ENCODE measurements around the gene DUS3L. TPM values are rescaled to one million over a fixed set of nuclear protein-coding genes. Genes with fewer than 3 reads are reported as not detected.

Gene DUS3L
- 10 to 100 TPM; 69.6 to 74.5 TPM for total RNA-seq

GRCh38 chr19:5790559-5791520 lies at the start of gene DUS3L:
Gene DUS3L (minus strand): TSS chr19:5791163. CDS start chr19:5791141, 22 bp downstream.
- ATAC-seq (peak; percentile 96), DNase-seq (peak; percentile 99)
- intact Hi-C loops (cut with micrococcal nuclease) = loop anchor here (5.0 to 10.0 kb wide), 2 partner anchors 96 to 186 kb away; partner anchors contain the start of genes RANBP3 and RPL36
- no peak for TF ChIP-seq CTCF (IDR thresholded peaks at IDR 0.05)
- no peaks in the 10 kb centered on the region for H3K9me3 Mint-ChIP-seq
- H3K36me3 Mint-ChIP-seq (ENCODE audit: low read depth) = peaks cover 36% of the 10 kb centered on the region
- peak within 1 kb of the TSS; percentile 100 for H3K4me3 Mint-ChIP-seq
- ChIA-PET CTCF (interaction anchor here (0.7 to 3.3 kb wide), 3 partner anchors 13 to 101 kb away, joined by 3 to 16 read pairs (median 4); partner anchors contain the start of gene NRTN), POLR2A (interaction anchor here (0.7 to 4.0 kb wide), 13 partner anchors 8 to 321 kb away, joined by 3 to 31 read pairs (median 5); partner anchors contain the start of genes CATSPERD, LONP1, NDUFA11 and RPL36)
- peak within 1 kb of the TSS; percentile 100 for H3K27ac Mint-ChIP-seq
- peaks cover 17% of the 10 kb centered on the region for H3K4me1 Mint-ChIP-seq (ENCODE audit: low read depth)
- no peaks in the 10 kb centered on the region for H3K27me3 Mint-ChIP-seq

- Mint-ChIP-seq H3K36me3 (ENCODE audit: low read depth) (no peaks in the 10 kb centered on the region), H3K27ac (no peak within 1 kb of the TSS), H3K9me3 (no peaks in the 10 kb centered on the region), H3K4me1 (ENCODE audit: low read depth) (peaks cover 5% of the 10 kb centered on the region), H3K27me3 (peaks cover 1% of the 10 kb centered on the region), H3K4me3 (no peak within 1 kb of the TSS)
- no peak for DNase-seq
- ChIA-PET CTCF (interaction anchor here (0.8 to 2.7 kb wide), 2 partner anchors 35 to 179 kb away, joined by 3 to 12 read pairs; no protein-coding TSS in a partner anchor), POLR2A (interaction anchor here (0.7 to 2.1 kb wide), 2 partner anchors 8 to 11 kb away, joined by 3 to 8 read pairs; no protein-coding TSS in a partner anchor)
- intact Hi-C loops (cut with micrococcal nuclease) = no loop called here
- TF ChIP-seq CTCF (IDR thresholded peaks at IDR 0.05) = no peak
- no peak for ATAC-seq
These were observed 48.4 kb upstream of the DUS3L start, which contains the start of gene FUT6 for GRCh38 chr19:5839065-5840017. Gene FUT6 (minus strand): TSS chr19:5839702. CDS start chr19:5832567, 7,135 bp downstream.

- ATAC-seq = no peak
These were observed 47.5 kb upstream of the DUS3L start for GRCh38 chr19:5838353-5839064.

More at GRCh38 chr19:5838353-5839064, 47.5 kb upstream of the DUS3L start:
- intact Hi-C loops (cut with micrococcal nuclease) = no loop called here
- Mint-ChIP-seq H3K4me3 (no peak overlapping the region), H3K36me3 (ENCODE audit: low read depth) (no peaks in the 10 kb centered on the region), H3K9me3 (no peaks in the 10 kb centered on the region), H3K27ac (no peak overlapping the region), H3K4me1 (ENCODE audit: low read depth) (peaks cover 5% of the 10 kb centered on the region), H3K27me3 (peaks cover 1% of the 10 kb centered on the region)
- no peak for DNase-seq
- CTCF ChIA-PET = no interaction called here
- no peak for TF ChIP-seq CTCF (IDR thresholded peaks at IDR 0.05)
- POLR2A ChIA-PET = interaction anchor here (2.1 kb wide), 1 partner anchor 11 kb away, joined by 8 read pairs; no protein-coding TSS in a partner anchor

Measured in activated CD8-positive, alpha-beta T cell treated with anti-CD3 and anti-CD28 coated beads for 36 hours (primary cell).